GM19438 (cell line): Measurements from ENCODE around the gene KCNMB2.

Experiments used
- ATAC-seq: cut with Tn5 transposase; IDR thresholded peaks from one replicate; pipeline ENCODE4 v1.9.1; 2021; ENCODE audit warnings: low read depth; ENCODE audit not compliant: unreplicated experiment

The KCNMB2 gene

GRCh38 chr3:178536211-178537079 lies at the start of gene KCNMB2:
TSS of gene KCNMB2 (plus strand) at chr3:178536436.
- ATAC-seq, result peak; percentile 46

- ATAC-seq, result no peak
Measured at GRCh38 chr3:178486903-178487302, 49.3 kb upstream of the KCNMB2 start.

DNA sequence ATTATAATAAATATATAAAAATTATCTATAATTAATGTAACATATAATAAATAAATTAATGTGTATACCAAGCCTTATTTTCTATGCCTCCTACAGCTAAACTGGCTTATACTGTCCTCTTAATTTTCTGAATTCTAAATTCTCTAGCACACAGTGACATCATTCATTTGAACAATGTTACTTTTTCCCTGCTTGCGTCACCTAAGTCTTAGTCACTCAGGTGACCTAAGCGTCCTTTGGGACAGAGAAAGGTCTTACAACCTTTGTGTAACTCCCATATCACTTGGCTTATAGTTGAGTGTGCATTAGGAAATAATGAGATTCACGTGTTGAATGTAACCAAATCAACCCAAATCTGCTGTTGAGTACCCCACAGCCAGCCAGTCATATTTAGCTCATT lies 48.5 kb upstream of the KCNMB2 start:
- no peak for ATAC-seq

GRCh38 chr3:178491751-178492150 lies 44.5 kb upstream of the KCNMB2 start:
- ATAC-seq, result no peak

DNA sequence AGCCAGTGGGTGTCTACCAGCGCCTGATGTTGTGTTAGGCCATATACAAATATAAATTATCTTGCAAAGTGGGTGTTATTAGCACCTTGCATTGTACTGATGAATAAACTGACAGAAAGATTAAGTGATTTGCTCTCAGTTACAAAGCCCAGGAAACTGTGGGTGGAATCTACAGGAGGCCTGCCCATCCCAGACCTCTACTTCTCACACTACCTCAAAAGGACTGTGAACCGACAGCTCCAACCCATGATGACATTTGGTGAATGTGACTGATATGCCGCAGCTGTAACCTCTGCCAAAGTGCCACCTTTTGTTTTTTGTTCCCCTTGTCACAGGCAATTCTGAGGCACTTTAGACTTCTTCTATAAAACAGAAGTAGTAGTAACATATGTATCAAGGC lies 43.7 kb upstream of the KCNMB2 start:
- ATAC-seq, result no peak

DNA sequence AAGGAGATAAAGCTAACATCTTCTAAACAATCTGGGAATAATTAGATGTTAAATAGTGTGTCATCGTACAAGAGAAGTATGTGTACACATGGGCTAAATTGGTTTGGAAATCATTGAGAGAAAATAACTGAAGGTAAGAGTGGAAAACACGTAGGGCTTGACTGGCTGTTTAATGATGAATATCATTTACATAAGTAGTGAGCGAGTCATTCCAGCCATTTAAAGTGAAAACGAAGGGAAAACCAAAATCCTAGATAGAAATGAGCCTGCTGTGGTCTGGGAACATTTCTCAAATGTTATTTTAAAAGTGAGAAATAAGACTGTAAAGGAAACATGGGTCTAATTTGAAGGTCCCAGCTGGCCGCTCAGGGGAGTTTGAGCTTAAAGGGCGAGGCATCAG lies 41.9 kb upstream of the KCNMB2 start:
- no peak for ATAC-seq

GRCh38 chr3:178496911-178497310 lies 39.3 kb upstream of the KCNMB2 start:
- no peak for ATAC-seq

GRCh38 chr3:178498871-178499270 lies 37.4 kb upstream of the KCNMB2 start:
- ATAC-seq, result no peak

- no peak for ATAC-seq
Measured at GRCh38 chr3:178500631-178501030, 35.6 kb upstream of the KCNMB2 start.

- ATAC-seq, result no peak
Measured at GRCh38 chr3:178504128-178504527, 32.1 kb upstream of the KCNMB2 start.

DNA sequence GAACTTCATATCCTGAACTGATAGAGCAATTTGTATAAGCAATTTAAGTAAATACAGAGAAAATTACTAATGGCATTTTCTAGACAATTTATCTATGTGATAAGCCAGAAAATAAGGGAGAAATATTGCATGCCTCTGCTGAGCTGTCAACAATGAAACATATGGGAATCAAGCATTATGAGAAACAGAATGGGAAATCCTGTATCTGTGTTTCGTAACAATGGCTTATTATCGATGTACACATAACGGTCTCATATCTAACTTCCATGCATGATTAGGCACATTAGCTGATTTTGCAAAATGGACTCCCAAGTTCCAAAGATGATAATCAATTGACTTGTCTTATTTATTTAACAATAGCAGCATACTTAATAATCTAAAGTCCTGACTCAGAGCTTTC lies 30.4 kb upstream of the KCNMB2 start:
- ATAC-seq, result no peak

DNA sequence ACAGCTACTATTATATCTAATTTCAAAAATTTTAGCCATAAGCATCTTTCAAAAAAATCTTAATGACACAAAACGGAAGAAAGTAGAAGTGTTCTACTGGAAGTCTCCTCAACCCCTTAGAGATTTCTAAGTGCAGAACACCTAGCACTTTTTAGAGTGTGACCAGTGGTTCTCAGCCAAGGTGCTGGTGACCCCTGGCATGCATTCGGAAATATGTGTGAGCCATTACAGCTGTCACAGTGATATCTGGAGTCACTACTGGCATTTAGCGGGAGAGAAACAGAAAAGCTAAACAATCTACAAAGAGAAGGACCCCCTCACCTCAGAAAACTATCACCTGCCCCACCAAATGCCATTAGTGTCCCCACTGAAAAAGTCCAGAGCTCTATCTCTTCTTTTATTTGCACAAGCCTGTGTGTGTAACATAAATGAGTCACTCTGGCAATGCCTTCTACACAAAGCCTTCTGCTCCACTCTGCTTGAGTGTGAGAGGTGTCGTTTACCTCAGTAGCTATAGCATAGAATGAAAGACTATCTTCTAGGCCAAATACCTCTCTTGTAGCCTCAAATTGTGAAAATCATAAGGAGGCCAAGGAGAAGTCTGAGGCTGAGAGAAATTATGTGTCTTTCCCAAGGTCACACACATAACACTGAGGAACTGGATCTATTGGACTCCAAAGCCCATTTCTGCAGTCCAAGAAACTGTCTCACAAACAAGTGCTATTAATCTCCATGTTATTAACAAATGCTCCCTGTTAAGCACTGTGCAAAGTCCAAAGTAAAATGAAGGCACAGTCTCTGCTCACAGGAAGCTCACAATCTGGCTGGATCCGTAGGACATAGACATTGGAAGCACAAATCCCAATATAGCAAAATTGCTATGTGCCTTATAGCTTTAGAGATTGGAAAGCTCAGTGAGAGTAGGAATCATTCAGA lies 28.5 kb upstream of the KCNMB2 start:
- ATAC-seq, result no peak

DNA sequence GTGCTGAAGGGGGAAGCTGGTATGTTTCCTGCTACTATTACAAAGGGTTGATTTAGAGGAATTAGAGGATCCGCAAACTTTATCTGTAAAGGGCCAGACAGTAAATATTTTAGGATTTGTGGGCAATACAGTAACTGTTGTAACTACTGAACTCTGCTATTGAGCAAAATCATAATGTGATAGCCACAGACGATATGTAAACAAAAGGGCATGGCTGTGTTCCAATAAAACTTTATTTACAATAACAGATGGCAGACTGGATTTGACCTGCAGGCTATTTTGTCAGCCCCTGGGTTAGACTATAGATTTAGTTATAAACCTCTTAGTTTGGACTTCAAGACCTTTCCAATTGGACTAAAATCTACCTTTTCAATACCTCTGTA lies 27.8 kb upstream of the KCNMB2 start:
- no peak for ATAC-seq

- no peak for ATAC-seq
Measured at GRCh38 chr3:178510496-178510895, 25.7 kb upstream of the KCNMB2 start.

- ATAC-seq, result no peak
Measured at GRCh38 chr3:178512647-178513046, 23.6 kb upstream of the KCNMB2 start.

- ATAC-seq, result no peak
Measured at GRCh38 chr3:178513546-178514380, 22.5 kb upstream of the KCNMB2 start.

GRCh38 chr3:178514401-178514800 lies 21.8 kb upstream of the KCNMB2 start:
- no peak for ATAC-seq

DNA sequence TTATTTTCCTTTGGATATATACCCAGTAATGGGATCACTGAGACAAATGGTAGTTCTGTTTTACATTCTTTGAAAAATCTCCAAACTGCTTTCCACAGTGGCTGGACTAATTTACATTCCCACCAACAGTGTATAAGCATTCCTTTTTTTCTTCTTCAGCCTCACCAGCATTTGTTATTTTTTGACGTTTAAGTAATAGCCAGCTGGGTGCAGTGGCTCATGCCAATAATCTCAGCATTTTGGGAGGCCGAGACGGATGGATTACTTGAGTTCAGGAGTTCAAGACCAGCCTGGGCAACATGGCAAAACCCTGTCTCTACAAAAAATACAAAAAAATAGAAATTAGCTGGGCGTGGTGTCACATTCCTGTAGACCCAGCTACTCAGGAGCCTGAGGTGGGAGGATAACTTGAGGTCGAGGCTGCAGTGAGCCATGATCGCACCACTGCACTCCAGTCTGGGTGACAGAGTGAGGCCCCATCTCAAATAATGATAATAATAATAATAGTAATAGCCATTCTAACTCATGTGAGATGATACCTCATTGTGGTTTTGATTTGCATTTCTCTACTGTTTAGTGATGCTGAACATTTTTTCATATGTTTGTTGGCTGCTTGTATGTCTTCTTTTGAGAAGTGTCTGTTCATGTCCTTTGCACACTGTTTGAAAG lies 21.0 kb upstream of the KCNMB2 start:
- peak; percentile 25 for ATAC-seq

- no peak for ATAC-seq
Measured at GRCh38 chr3:178517665-178518334, 18.4 kb upstream of the KCNMB2 start.
